Measurements from ENCODE around the gene ADAMTS9.

- TF ChIP-seq POLR2A (IDR thresholded peaks at IDR 0.05) = no peak
- TF ChIP-seq, protein P1, sequence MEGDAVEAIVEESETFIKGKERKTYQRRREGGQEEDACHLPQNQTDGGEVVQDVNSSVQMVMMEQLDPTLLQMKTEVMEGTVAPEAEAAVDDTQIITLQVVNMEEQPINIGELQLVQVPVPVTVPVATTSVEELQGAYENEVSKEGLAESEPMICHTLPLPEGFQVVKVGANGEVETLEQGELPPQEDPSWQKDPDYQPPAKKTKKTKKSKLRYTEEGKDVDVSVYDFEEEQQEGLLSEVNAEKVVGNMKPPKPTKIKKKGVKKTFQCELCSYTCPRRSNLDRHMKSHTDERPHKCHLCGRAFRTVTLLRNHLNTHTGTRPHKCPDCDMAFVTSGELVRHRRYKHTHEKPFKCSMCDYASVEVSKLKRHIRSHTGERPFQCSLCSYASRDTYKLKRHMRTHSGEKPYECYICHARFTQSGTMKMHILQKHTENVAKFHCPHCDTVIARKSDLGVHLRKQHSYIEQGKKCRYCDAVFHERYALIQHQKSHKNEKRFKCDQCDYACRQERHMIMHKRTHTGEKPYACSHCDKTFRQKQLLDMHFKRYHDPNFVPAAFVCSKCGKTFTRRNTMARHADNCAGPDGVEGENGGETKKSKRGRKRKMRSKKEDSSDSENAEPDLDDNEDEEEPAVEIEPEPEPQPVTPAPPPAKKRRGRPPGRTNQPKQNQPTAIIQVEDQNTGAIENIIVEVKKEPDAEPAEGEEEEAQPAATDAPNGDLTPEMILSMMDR (IDR thresholded peaks at IDR 0.05) = no peak
Observed at GRCh38 chr3:64658001-64658400, 29.8 kb downstream of the ADAMTS9 start.
